ENCODE results near the gene FGF12.

DNA sequence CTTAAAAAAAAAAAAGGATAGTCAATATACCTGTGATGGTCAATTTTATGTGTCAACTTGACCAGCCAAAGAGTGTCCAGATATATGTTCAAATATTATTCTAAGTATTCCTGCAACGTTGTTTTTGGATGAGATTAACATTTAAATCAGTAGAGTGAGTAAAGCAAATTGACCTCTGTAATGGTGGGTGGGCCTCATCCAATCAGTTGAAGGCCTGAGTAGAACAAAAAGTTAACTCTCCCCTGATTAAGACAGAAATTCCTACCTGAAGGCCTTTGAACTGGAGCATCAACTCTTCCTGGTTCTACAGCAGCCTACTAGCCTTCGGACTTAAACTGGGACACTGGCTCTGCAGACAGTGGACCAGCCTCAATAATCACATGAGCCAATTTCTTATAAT, 154.1 kb downstream of the FGF12 start:
- TF ChIP-seq, protein P1, sequence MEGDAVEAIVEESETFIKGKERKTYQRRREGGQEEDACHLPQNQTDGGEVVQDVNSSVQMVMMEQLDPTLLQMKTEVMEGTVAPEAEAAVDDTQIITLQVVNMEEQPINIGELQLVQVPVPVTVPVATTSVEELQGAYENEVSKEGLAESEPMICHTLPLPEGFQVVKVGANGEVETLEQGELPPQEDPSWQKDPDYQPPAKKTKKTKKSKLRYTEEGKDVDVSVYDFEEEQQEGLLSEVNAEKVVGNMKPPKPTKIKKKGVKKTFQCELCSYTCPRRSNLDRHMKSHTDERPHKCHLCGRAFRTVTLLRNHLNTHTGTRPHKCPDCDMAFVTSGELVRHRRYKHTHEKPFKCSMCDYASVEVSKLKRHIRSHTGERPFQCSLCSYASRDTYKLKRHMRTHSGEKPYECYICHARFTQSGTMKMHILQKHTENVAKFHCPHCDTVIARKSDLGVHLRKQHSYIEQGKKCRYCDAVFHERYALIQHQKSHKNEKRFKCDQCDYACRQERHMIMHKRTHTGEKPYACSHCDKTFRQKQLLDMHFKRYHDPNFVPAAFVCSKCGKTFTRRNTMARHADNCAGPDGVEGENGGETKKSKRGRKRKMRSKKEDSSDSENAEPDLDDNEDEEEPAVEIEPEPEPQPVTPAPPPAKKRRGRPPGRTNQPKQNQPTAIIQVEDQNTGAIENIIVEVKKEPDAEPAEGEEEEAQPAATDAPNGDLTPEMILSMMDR (IDR thresholded peaks at IDR 0.05), result no peak
- no peak for TF ChIP-seq EZH2phosphoT487 (IDR thresholded peaks at IDR 0.05)
